ENCODE results near the gene TRIP13.

TRIP13 gene

GRCh38 chr5:854966-855743 lies 37.5 kb upstream of the TRIP13 start:
- no peak for DNase-seq (ENCODE audit: low read depth, low spot score)

DNA sequence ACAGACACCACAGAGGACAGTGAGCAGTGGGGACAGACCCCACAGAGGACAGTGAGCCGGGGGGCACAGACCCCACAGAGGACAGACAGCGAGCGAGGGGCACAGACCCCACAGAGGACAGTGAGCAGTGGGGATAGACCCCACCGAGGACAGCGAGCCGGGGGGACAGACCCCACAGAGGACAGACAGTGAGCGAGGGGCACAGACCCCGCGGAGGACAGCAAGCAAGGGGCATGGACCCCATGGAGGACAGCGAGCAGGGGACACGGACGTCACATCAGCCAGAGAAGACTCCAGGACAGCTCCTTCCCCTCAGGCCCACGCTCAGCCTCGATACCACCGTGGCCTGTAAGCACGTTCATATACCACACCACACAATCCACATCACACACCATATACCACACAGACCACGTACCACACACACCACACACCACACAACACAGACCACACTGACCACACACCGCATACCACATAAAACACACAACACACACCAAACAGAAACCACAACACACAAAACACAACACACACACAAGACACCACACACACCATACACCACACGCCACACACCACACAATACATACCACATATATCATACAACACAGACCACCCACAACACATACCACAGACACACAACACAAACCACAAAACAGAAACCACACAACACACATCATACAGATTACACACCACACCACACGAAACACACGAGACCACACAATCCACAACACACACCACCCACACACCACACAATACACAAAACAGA lies 36.7 kb upstream of the TRIP13 start:
- DNase-seq (ENCODE audit: low read depth, low spot score), result no peak

GRCh38 chr5:856531-857425 lies 35.9 kb upstream of the TRIP13 start:
- DNase-seq (ENCODE audit: low read depth, low spot score), result no peak

DNA sequence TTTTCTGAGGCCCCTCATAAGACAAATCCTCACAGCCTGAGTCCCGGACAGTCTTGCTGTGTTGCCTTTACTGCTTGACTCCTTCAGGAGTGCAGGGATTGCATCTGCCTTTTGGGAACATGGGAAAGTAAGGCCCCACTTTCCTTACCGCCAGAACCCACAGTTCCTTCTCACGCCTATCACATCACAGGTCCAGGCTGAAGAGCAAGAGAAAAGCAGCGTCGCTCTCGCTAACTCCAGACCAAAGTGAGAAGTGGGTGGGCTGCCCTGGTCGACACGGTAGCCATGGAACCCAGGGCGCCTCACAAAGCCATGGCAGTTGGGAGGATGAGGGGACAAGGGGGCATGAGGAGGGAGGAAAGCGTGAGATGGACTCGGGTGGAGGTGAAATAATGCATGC lies 34.0 kb upstream of the TRIP13 start:
- no peak for DNase-seq (ENCODE audit: low read depth, low spot score)

DNA sequence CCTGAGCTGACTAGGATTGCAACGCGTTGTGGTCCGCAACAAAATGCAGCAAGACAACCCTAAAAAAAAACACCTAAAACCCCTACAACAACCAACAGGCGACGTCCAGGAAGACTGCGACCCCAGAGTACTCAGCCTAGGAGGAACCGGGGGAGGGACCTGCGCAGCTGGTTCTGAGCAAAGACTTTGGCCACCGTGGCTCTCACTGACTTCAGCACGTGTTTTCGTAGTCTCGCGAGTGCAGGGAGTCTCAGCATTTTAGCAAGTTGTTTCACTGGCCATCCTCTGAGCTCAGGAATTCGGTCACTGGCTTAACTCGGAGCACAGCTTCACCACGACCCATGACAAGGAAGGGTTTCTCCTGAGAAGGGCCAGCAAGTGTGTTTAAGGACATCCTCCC lies 33.3 kb upstream of the TRIP13 start:
- DNase-seq (ENCODE audit: low read depth, low spot score), result no peak

DNA sequence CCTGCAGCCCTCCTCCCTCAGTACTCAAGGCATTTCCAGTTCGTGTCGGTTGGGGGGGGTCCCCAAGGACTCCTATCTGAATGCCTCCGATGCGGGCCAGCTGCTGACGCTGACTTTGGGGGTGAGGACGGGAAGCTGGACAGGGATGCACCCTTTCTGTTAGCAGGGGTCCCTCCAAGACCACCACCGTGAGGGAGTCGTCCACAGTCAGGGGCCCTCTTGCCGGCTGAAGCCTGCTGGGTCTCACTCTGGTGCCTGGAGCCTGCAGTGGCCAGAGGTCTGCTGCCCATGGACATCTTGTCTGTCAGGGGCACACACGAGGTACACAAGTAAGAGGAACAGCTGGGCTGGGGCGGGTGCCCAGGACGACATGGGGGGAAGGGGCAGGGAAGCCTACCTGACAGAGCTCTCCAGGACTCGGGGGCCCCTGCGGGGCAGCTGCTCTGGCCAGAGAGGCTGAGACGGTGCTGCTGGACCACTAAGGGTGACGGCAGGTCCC lies 32.8 kb upstream of the TRIP13 start:
- DNase-seq (ENCODE audit: low read depth, low spot score), result no peak

- no peak for DNase-seq (ENCODE audit: low read depth, low spot score)
Measured at GRCh38 chr5:860506-861150, 32.1 kb upstream of the TRIP13 start.

- DNase-seq (ENCODE audit: low read depth, low spot score), result no peak
Measured at GRCh38 chr5:861442-862366, 31.0 kb upstream of the TRIP13 start.

GRCh38 chr5:862367-863243 lies 30.1 kb upstream of the TRIP13 start:
- no peak for DNase-seq (ENCODE audit: low read depth, low spot score)

- DNase-seq (ENCODE audit: low read depth, low spot score), result no peak
Measured at GRCh38 chr5:863244-863805, 29.4 kb upstream of the TRIP13 start.

DNA sequence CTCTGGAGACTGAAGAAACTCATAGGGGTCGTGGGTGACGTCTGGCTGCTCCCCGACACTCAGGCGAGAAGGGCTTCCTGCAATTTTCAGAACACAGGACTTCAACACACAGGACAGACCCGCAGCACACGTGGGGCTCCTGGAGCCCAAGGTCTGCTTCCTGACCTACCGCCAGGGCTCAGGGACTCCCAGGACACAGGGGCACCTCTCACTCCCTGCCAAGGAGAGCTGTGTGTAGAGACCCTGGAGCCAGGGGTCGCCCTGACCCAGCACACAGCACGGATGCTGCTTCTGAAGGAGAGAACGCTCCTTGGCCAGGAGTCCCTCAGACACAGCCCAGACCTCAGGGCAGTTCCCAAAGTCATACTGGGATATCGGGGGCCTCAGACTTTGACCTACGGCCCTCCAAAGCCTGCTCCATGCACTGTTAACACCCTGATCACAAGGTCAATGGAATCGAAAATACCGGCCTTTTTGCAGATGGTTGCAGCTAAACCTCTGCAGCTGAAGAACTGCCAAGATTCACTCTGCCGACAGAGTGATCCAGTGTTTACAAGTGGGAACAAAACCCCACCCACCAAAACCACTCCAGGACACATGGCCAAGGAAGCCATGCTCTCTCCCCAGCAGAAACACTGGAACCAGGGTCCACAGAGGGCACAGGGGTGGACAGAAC lies 28.1 kb upstream of the TRIP13 start:
- DNase-seq (ENCODE audit: low read depth, low spot score), result no peak

DNA sequence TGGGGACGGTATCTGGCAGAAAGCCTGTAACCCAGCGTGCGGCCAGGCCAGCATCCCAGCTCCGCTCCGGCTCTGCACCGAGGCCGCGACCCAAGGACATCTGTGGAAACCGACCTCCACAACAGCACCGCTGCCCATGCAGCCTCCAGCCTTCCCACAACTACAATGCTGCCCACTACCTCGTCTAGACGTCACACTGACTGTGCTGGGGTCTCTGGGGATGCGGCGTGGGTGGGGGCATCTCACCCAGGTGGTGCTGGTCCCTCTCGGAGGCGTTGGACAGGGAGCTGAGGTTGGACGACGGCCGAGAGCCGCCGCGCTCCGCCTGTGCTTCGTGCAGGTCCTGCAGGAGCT lies 27.5 kb upstream of the TRIP13 start:
- no peak for DNase-seq (ENCODE audit: low read depth, low spot score)

- no peak for DNase-seq (ENCODE audit: low read depth, low spot score)
Measured at GRCh38 chr5:865771-866170, 26.9 kb upstream of the TRIP13 start.

- no peak for DNase-seq (ENCODE audit: low read depth, low spot score)
Measured at GRCh38 chr5:867300-867870, 25.3 kb upstream of the TRIP13 start.

DNA sequence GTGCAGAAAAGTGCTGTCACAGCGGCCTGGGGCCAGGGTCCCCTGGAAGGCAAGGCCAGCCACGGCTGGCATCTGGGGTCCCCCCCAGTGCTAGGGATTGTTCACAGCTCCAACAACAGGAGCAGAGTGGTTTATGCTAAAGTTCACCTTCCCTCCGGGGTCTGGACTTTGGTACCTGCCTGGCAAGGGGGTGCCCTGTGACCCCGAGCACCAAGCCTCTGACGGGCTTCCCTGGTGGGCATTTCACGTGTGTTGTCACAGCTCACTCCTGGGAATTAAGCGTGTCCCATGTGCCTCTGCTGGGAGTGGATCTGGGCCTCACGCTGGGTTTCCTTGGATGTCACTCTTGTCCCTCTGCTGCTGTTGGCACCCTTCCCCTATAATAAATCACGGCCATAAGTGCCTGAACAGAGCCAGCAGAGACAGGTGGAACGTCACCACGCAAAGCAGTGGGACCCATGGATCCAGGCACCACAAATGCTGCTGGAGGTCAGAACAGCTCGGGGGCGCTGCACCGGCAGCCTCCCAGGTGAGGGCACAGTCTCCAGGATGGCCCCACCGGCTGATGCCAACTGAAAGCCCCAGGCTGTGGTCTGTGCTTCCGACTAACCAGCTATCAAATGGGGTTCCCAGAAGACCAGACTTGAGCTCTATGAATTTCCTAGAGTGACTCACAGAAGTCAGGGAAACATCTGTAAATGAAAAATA lies 24.1 kb upstream of the TRIP13 start:
- DNase-seq (ENCODE audit: low read depth, low spot score), result no peak

GRCh38 chr5:870956-871355 lies 21.7 kb upstream of the TRIP13 start:
- DNase-seq (ENCODE audit: low read depth, low spot score), result no peak

- no peak for DNase-seq (ENCODE audit: low read depth, low spot score)
Measured at GRCh38 chr5:871596-872298, 20.9 kb upstream of the TRIP13 start.
